ENCODE measurements around the gene FAM163A. TPM values are rescaled to one million over a fixed set of nuclear protein-coding genes. Genes with fewer than 3 reads are reported as not detected.
"Not testable (repeated sequence)": the region's sequence is repeated elsewhere in the genome, so short reads cannot be mapped to it uniquely, and the experiment has no call there.

FAM163A gene
- polyA plus RNA-seq, 3 donors: not detected

DNA sequence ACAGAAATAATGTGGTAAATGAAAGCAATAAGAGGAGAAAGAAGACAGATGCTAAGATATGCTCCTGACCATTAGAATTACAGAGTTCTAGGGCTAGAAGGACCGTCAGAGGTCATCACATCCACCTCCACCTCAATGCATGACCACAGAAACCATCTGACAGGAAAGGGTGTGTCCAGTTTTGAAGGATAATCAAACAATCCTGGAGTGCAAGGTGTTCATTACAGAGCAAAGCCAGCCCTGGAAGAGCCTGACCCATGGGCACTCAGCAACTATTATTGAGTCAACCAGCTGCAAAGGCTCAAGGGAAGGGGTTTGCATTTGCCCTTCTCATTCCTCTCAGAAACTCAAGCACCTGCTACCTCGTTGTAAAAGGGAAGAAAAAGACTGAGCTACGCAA lies 88.1 kb downstream of the FAM163A start:
- H3K27ac ChIP-seq (ENCODE audit: low read depth in 1 of 2, low read length in 2 of 2): no peak overlapping the region
- no peak for DNase-seq
- H3K4me3 ChIP-seq (replicated peaks in 1 of 3; ENCODE audit: low read depth in 2 of 3, low read length in 3 of 3): no peak overlapping the region
- TF ChIP-seq, protein P1, sequence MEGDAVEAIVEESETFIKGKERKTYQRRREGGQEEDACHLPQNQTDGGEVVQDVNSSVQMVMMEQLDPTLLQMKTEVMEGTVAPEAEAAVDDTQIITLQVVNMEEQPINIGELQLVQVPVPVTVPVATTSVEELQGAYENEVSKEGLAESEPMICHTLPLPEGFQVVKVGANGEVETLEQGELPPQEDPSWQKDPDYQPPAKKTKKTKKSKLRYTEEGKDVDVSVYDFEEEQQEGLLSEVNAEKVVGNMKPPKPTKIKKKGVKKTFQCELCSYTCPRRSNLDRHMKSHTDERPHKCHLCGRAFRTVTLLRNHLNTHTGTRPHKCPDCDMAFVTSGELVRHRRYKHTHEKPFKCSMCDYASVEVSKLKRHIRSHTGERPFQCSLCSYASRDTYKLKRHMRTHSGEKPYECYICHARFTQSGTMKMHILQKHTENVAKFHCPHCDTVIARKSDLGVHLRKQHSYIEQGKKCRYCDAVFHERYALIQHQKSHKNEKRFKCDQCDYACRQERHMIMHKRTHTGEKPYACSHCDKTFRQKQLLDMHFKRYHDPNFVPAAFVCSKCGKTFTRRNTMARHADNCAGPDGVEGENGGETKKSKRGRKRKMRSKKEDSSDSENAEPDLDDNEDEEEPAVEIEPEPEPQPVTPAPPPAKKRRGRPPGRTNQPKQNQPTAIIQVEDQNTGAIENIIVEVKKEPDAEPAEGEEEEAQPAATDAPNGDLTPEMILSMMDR (IDR thresholded peaks at IDR 0.05): no peak
- Mint-ChIP-seq H3K4me3 (no peak overlapping the region), H3K27me3 (ENCODE audit: low read depth in 3 of 3) (peaks cover 0 to 3% (median 0%) of the 10 kb centered on the region in 3 donors), H3K9me3 (peaks cover 0 to 2% (median 0%) of the 10 kb centered on the region in 7 donors), H3K27ac (no peak overlapping the region), H3K4me1 (peaks cover 15% of the 10 kb centered on the region), H3K36me3 (peaks cover 5 to 6% of the 10 kb centered on the region in 2 donors)
- no peaks in the 10 kb centered on the region for H3K36me3 ChIP-seq (replicated peaks in 1 of 2; ENCODE audit: control insufficient read depth in 1 of 2, insufficient read depth in 2 of 2, low read length in 2 of 2)
- intact Hi-C loops (cut with micrococcal nuclease): no loop called here
- H3K27me3 ChIP-seq (ENCODE audit: control insufficient read depth in 2 of 2, insufficient read depth in 2 of 2, low read length in 2 of 2): no peaks in the 10 kb centered on the region
- H3K9ac ChIP-seq (ENCODE audit: insufficient read depth, low read length, poor library complexity, severe bottlenecking): no peak overlapping the region
- H3K4me1 ChIP-seq (ENCODE audit: control insufficient read depth in 1 of 2, insufficient read depth in 2 of 2, low read length in 2 of 2): peaks cover 0 to 5% of the 10 kb centered on the region in 2 donors
- no peaks in the 10 kb centered on the region for H3K9me3 ChIP-seq (replicated peaks in 1 of 2; ENCODE audit: control insufficient read depth in 1 of 2, insufficient read depth in 1 of 2, low read length in 2 of 2)
- H2AFZ ChIP-seq (ENCODE audit: insufficient read depth, low read depth, low read length, poor library complexity, severe bottlenecking): no peak overlapping the region
- H3K79me2 ChIP-seq (ENCODE audit: insufficient read depth, low read length): no peaks in the 10 kb centered on the region
- H3K4me2 ChIP-seq (replicated peaks; ENCODE audit: extremely low read depth, low read length, poor library complexity, severe bottlenecking): no peak overlapping the region
- WGBS (ENCODE audit: insufficient coverage): no CpG with 5 or more reads among the region's 3 CpGs
- no peaks in the 10 kb centered on the region for H4K20me1 ChIP-seq (ENCODE audit: insufficient read depth, low read length)

DNA sequence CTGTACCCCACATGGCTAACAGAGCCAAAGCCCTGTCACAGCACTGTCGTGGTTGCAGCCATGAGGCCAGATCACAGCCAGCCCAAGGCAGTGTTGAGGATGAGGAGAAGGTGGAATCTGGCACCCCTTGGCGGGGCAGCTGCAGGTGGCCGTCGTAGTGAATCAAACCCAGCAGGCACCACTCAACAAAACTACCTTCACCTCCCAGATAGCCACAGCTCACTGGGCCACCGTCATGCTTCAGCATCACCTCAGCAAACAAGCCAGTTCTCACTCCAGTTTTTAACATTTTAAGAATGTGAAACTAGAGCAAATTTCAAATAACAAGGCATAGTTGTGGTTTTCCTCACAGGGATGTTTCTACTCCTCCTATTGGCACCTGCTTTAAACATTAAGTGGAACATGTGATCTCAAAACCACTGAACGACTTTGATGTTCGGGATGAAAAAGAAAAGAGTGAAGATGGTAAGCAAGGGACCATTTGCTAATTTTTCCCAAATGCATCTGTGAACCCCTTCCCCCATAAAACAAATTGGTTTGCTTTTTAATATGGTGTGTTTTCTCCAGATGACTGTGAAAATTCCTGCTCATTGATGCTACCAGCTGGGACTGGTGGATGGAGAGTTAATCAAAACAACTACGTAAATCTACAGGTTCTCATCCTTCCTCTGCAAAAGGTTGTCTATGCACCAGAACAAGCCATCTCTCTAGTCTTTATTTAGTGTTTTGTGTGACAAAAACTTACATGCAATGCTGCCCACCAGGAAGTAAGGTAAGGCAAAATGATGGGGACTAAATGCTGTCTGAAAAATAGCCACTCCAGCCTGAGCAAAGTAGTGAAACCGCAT lies 89.0 kb downstream of the FAM163A start:
- no peak for DNase-seq
- Histone ChIP-seq H3K27me3 (ENCODE audit: control insufficient read depth in 2 of 2, insufficient read depth in 2 of 2, low read length in 2 of 2) (no peaks in the 10 kb centered on the region), H3K27ac (ENCODE audit: low read depth in 1 of 2, low read length in 2 of 2) (no peak overlapping the region), H4K20me1 (ENCODE audit: insufficient read depth, low read length) (no peaks in the 10 kb centered on the region), H3K9me3 (replicated peaks in 1 of 2; ENCODE audit: control insufficient read depth in 1 of 2, insufficient read depth in 1 of 2, low read length in 2 of 2) (peaks cover 0 to 5% of the 10 kb centered on the region in 2 donors), H3K4me1 (ENCODE audit: control insufficient read depth in 1 of 2, insufficient read depth in 2 of 2, low read length in 2 of 2) (peaks cover 0 to 5% of the 10 kb centered on the region in 2 donors), H3K4me3 (replicated peaks in 1 of 3; ENCODE audit: low read depth in 2 of 3, low read length in 3 of 3) (no peak overlapping the region), H3K4me2 (replicated peaks; ENCODE audit: extremely low read depth, low read length, poor library complexity, severe bottlenecking) (no peak overlapping the region), H3K79me2 (ENCODE audit: insufficient read depth, low read length) (no peaks in the 10 kb centered on the region), H3K36me3 (replicated peaks in 1 of 2; ENCODE audit: control insufficient read depth in 1 of 2, insufficient read depth in 2 of 2, low read length in 2 of 2) (no peaks in the 10 kb centered on the region), H2AFZ (ENCODE audit: insufficient read depth, low read depth, low read length, poor library complexity, severe bottlenecking) (no peak overlapping the region), H3K9ac (ENCODE audit: insufficient read depth, low read length, poor library complexity, severe bottlenecking) (no peak overlapping the region)
- no CpG with 5 or more reads among the region's 9 CpGs for WGBS (ENCODE audit: insufficient coverage)
- Mint-ChIP-seq H3K27me3 (ENCODE audit: low read depth in 3 of 3) (peaks cover 0 to 3% (median 0%) of the 10 kb centered on the region in 3 donors), H3K9me3 (peaks cover 0 to 2% (median 0%) of the 10 kb centered on the region in 7 donors), H3K36me3 (peaks cover 5 to 6% of the 10 kb centered on the region in 2 donors), H3K4me1 (peaks cover 15% of the 10 kb centered on the region), H3K27ac (no peak overlapping the region), H3K4me3 (no peak overlapping the region)
- intact Hi-C loops (cut with micrococcal nuclease): no loop called here
- TF ChIP-seq, protein P1 (IDR thresholded peaks at IDR 0.05): no peak

DNA sequence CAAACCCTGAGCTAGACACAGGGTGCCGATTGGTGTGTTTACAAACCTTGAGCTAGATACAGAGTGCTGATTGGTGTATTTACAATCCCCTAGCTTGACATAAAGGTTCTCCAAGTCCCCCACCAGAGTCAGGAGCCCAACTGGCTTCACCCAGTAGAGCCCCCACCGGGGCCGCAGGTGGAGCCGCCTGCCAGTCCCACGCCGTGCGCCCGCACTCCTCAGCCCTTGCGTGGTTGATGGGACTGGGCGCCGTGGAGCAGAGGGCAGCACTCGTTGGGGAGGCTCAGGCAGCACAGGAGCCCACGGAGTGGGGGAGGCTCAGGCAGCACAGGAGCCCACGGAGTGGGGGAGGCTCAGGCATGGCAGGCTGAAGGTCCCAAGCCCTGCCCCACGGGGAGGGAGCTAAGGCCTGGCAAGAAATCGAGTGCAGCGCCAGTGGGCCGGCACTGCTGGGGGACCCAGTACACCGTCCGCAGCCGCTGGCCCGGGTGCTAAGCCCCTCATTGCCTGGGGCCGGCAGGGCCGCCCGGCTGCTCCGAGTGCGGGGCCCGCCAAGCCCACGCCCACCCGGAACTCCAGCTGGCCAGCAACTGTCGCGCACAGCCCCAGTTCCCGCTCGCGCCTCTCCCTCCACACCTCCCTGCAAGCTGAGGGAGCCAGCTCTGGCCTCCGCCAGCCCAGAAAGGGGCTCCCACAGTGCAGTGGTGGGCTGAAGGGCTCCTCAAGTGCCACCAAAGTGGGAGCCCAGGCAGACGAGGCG lies 93.8 kb downstream of the FAM163A start:
- H3K27me3 Mint-ChIP-seq (ENCODE audit: low read depth in 3 of 3); H2AFZ ChIP-seq (ENCODE audit: insufficient read depth, low read depth, low read length, poor library complexity, severe bottlenecking); DNase-seq; H3K4me1 ChIP-seq (ENCODE audit: control insufficient read depth in 1 of 2, insufficient read depth in 2 of 2, low read length in 2 of 2); H3K27ac Mint-ChIP-seq; H3K4me2 ChIP-seq (replicated peaks; ENCODE audit: extremely low read depth, low read length, poor library complexity, severe bottlenecking); H4K20me1 ChIP-seq (ENCODE audit: insufficient read depth, low read length); H3K4me3 ChIP-seq (replicated peaks in 1 of 3; ENCODE audit: low read depth in 2 of 3, low read length in 3 of 3); H3K9me3 ChIP-seq (replicated peaks in 1 of 2; ENCODE audit: control insufficient read depth in 1 of 2, insufficient read depth in 1 of 2, low read length in 2 of 2); H3K4me3 Mint-ChIP-seq; H3K79me2 ChIP-seq (ENCODE audit: insufficient read depth, low read length); H3K9ac ChIP-seq (ENCODE audit: insufficient read depth, low read length, poor library complexity, severe bottlenecking); intact Hi-C loops (cut with micrococcal nuclease); H3K27me3 ChIP-seq (ENCODE audit: control insufficient read depth in 2 of 2, insufficient read depth in 2 of 2, low read length in 2 of 2); H3K27ac ChIP-seq (ENCODE audit: low read depth in 1 of 2, low read length in 2 of 2); H3K9me3 Mint-ChIP-seq; H3K4me1 Mint-ChIP-seq: not testable (repeated sequence)
- peaks cover 7 to 22% of the 10 kb centered on the region in 2 donors for H3K36me3 ChIP-seq (replicated peaks in 1 of 2; ENCODE audit: control insufficient read depth in 1 of 2, insufficient read depth in 2 of 2, low read length in 2 of 2)
- H3K36me3 Mint-ChIP-seq: peaks cover 16 to 23% of the 10 kb centered on the region in 2 donors
- over 99% methylated on average over 31 of the region's 38 CpGs for WGBS (ENCODE audit: insufficient coverage)
